ENCODE data around the gene PROCR.
"Not testable (repeated sequence)": the region's sequence is repeated elsewhere in the genome, so short reads cannot be mapped to it uniquely, and the experiment has no call there.

PROCR gene

DNA sequence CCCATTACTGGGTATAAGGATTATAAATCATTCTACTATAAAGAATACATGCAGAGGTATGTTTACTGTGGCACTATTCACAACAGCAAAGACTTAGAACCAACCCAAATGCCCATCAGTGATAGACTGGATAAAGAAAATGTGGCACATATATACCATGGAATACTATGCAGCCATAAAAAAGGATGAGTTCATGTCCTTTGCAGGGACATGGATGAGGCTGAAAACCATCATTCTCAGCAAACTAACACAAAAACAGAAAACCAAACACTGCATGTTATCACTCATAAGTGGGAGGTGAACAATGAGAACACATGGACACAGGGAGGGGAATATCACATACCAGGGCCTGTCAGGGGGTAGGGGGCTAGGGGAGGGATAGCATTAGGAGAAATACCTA lies 7.3 kb upstream of the PROCR start:
- not testable (repeated sequence) for DNase-seq (ENCODE audit: low read depth in 2 of 2, low spot score in 1 of 2)

DNA sequence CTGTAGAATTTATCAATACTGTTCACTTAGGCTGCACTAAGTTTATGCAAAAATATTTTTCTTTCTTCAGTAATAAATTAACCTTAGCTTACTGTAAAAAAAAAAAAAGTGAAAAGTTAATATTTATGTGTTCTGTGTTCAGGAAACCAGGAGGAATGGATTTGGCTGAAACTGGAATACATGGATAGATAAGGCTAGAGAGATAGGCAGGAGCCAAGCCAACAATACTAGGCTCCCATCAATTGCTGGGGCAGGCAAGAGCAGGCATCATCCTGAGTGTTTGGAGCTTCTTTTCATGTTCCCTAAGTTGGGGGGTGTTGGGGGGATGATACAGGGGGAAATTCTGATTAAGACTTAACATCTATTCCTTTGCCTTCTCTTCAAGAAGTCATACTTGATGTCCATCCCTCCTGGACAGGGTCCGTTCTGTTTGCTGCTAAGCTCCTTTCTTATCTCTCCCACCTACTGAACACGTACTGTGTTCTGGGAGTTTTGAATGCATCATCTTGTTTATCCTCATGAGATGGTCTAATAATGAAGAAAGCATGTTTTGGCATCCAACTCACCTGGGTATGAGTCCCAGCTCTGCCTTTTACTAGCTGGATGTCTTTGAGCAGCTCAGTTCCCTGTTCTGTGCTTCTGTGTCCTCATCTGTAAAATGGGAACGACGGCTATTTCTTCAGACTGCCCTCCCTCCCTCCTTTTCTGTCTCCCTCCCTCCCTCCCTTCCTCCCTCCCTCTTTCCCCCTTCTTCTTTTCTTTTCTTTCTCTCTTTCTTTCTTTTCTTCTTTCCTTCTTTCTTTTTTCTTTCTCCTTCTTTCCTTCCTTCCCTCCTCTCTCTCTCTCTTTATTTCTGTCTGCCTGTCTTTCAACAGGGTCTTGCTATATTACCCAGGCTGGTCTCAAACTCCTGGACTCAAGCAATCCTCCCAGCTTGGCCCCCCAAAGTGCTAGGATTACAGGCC lies 6.4 kb upstream of the PROCR start:
- no peak for DNase-seq (ENCODE audit: low read depth in 2 of 2, low spot score in 1 of 2)

DNA sequence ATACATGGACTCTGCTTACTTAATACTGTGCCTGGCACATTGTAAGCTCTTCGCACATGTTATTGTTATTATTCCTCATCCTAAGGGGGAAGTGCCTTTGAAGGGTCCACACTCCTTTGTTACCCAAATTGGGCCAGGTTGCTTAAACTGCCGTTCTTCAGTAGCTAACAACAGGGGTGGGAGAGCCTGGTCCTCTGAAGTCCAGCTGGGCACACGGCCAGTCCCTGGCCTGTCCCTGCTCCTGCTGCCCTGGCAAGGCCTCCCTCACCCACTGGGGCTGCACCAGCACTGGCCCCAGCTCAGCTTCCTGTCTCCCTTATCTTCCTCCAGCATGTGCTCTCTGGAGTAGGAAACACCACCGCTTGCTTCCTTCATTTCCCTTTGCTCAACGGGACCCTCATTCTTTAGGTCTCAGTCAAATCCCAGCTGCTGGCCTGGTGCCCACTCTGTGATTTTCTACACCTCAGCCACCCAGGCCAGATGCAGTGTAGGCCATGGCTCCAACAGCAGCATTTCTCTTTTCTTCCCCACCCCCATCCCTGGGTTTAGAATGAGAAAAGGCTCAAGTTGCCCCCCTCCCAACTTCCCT lies 5.5 kb upstream of the PROCR start:
- DNase-seq (ENCODE audit: low read depth in 2 of 2, low spot score in 1 of 2): no peak

DNA sequence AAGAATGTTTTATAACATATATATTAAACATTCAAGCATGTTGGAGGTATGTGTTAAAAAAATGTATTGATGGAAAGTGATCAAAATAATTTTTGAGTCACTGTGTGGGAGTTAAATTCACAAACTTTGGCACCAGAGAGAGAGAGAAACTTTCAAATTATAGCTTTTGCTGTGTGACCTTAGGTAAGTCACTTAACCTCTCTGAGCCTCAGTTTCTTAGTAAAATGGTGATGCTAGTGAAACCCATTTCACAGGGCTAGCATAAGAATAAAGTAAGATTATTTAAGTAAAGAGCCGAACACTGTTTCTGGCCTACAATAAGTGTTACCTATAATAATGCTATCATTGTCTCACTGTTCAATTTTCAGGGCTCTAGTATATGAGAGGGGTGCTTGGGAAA lies 4.1 kb upstream of the PROCR start:
- DNase-seq (ENCODE audit: low read depth in 2 of 2, low spot score in 1 of 2): no peak

DNA sequence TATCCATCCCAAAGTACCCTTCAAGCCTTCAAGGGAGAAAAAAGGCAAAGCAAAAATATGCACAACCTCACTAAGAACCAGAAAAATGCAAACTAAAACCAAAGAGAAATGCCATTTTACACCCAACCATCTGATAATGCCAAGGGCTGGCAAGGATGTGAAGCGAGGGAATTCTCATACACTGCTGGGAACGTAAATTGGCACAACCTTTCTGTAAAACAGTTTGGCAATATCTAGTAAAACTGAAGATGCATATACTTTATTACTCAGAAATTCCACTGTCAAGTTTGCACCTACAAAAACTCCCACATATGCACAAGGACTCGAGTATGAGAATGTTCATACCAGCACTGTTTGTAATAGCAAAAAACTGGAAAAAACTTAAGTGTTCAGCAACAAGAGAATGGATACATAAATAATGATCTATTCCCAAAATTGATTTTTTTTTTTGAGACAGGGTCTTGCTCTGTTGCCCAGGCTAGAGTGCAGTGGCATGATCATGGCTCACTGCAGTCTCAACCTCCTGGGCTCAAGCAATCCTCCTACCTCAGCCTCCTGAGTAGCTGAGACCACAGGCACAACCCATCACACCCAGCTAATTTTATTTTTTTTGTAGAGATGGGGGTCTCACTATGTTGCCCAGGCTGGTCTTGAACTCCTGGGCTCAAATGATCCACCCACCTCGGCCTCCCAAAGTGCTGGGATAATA lies 3.0 kb upstream of the PROCR start:
- not testable (repeated sequence) for DNase-seq (ENCODE audit: low read depth in 2 of 2, low spot score in 1 of 2)

DNA sequence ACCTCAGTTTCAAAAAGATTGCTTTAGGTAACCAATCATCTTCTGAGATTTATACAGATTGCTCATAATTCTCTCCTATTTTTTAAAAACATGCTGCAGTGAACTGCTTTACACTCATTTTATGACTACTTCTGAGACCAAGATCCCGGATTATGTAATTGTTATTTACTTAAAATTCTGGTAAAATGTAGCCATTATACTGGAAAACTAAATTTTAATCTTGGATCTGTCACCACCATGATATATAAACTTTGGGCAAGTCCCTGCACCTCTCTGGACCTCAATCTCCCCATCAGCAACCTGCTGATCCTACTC lies 477 bp upstream of the PROCR start:
- no peak for DNase-seq (ENCODE audit: low read depth in 2 of 2, low spot score in 1 of 2)

DNA sequence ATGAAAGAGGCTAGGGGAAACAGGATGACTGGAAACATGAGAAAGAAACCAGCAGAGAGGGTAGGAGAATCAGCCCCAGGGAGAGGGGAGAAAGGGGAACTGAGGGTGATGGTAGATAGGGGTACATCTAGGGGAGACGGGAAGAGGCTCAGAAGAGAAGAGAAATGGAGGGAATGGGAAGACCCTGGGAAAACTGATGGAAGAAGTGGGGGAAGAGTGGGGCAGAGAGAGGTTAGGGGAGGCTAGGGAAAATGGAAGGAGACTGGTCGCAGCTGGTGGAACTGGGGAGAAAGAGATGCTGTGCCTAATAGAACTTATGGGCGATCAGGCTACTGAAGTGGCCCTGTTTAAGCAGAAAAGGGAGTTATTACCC lies 548 bp downstream of the PROCR start:
- no peak for DNase-seq (ENCODE audit: low read depth in 2 of 2, low spot score in 1 of 2)

DNA sequence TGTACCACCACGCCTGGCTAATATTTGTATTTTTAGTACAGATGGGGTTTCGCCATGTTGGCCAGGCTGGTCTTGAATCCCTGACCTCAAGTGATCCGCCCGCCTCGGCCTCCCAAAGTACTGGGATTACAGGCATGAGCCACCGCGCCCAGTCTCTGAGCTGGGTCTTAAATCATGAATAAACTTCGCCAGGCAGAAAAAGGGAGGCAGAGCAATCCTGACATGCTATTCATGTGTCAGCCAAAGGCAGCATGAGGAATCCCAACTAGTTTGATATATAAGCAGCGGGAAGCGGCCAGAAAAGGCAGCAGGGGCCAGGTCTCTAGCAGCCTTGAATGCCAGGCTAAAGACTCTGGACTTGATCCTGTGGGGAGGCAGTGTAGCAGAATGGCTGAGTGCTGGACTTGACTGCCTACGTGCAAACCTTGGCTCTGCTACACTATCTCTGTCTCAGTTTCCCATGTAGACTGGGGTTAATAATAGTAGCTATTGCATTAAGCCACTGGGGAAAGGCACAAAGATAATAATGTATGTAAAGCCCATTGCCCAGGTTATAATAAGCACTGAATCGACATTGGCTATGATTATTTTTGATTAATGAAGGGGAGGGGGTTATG lies 1.8 kb downstream of the PROCR start:
- no peak for DNase-seq (ENCODE audit: low read depth in 2 of 2, low spot score in 1 of 2)

DNA sequence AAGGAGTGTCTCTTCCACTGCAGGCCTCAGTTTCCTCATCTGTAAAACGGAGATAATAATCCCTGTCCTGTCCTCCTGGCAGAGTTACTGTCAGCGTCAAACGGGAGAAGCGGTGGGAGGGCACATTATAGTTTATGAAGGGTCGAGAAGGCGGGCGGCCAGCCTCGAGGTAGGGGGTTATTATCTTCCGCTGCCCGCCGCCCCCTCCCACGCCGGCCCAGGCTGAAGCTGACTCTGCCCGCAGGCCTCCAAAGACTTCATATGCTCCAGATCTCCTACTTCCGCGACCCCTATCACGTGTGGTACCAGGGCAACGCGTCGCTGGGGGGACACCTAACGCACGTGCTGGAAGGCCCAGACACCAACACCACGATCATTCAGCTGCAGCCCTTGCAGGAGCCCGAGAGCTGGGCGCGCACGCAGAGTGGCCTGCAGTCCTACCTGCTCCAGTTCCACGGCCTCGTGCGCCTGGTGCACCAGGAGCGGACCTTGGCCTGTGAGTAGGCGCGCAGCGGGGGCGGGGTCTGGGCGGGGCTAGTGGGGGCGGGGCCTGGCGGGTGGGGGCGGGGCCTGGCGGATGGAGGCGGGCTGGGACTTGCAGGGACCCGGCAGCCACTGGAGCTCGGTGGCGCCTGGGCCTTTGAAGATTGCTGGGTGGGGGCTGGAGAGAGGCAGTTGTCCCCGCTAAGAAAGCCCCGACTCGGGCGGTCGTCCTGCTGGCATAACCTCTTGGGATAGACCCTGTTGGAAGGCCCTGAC lies 2.8 kb downstream of the PROCR start:
- no peak for DNase-seq (ENCODE audit: low read depth in 2 of 2, low spot score in 1 of 2)

DNA sequence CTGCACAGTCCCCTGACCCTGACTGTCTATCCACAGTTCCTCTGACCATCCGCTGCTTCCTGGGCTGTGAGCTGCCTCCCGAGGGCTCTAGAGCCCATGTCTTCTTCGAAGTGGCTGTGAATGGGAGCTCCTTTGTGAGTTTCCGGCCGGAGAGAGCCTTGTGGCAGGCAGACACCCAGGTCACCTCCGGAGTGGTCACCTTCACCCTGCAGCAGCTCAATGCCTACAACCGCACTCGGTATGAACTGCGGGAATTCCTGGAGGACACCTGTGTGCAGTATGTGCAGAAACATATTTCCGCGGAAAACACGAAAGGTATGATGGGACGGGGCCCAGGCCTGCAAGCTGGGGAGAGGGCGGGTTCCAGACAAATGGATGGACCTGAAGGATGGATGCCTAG lies 4.3 kb downstream of the PROCR start:
- no peak for DNase-seq (ENCODE audit: low read depth in 2 of 2, low spot score in 1 of 2)

DNA sequence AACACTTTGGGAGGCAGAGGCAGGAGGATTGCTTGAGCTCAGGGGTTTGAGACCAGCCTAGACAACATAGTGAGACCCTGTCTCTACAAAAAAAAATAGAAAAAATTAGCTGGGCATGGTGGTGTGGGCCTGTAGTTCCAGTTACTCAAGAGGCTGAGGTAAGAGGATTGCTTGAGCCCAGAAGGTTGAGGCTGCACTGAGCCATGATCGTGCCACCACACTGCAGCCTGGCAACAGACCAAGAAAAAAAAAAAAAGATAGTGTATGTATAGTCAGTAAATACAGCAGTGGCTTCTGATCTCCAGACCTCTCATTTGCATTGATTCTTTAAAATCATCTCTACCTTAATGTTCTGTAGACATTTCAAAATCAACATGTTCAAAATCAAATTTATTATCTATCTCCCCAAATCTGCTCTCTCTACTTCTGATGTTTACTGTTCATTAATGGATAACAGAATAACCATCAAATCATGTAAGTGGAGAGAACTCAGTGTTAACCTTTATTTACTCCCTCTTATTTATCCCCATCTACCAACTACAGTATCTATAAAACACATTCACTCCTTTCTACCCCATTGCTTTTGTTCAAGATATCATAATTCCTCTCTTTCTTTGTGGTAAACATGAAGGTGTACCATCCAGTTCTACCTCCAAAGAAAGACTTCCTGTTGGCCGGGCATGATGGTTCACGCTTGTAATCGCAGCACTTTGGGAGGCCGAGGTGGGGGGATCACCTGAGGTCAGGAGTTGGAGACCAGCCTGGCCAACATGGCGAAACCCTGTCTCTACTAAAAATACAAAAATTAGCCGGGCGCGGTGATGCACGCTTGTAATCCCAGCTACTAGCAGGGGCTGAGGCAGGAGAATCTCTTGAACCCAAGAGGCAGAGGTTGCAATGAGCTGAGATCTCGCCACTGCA lies 7.7 kb downstream of the PROCR start:
- DNase-seq (ENCODE audit: low read depth in 2 of 2, low spot score in 1 of 2): no peak

DNA sequence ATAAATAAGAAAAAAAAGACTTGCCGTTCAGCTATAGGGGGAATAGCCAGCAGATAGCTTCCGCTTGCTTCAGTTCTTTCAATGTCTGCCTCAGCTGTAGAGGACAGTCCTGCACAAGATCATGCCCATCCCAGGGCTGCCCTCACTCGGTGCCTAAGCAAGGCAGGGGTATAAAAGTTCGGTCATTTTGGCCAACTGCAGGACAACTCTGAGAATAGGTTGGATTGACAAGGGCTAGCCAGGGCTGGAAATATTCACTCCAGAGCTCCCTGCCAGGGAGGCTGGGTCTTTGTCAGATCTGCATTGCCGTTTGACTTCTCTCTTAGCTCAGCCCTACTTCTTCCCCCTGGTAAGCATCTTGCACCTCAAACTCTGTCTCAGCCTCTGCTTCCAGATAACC lies 8.4 kb downstream of the PROCR start:
- no peak for DNase-seq (ENCODE audit: low read depth in 2 of 2, low spot score in 1 of 2)

DNA sequence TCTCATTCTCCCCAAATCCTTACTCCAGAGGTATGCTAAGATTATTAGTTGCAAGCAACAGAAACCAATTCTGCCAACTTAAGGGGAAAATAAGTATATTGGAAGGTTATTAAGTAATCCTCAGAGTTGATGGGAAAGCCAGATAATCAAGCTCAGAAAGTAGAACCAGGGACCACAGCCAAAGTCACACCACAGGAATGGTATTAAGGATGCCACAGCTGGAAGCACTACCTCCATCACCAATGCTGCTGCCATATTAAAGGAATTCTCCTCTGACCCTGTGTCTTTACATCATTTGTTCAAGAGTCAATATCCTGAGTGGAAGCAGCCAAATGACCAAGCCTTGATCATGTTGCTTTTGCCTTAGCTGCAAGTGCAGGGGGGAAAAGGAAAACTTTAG lies 9.9 kb downstream of the PROCR start:
- DNase-seq (ENCODE audit: low read depth in 2 of 2, low spot score in 1 of 2): no peak

DNA sequence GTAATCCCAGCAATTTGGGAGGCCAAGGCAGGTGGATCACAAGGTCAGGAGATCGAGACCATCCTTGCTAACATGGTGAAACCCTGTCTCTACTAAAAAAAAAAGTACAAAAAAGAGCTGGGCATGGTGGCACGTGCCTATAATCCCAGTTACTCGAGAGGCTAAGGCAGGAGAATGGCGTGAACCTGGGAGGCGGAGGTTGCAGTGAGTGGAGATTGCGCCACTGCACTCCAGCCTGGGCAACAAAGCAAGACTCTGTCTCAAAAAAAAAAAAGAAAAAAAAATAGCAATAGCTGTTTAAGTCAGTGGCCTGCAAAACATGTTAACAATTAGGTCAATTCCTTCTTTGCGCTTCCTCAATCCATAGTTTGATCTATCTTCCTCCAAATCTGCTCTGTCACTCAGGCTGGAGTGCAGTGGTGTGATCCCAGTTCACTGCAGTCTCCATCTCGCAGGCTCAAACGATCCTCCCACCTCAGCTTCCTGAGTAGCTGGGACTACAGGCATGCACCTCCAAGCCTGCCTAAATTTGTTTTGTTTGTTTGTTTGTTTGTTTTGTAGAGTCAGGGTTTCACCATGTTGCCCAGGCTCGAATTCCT lies 14.9 kb downstream of the PROCR start:
- not testable (repeated sequence) for DNase-seq (ENCODE audit: low read depth in 2 of 2, low spot score in 1 of 2)

DNA sequence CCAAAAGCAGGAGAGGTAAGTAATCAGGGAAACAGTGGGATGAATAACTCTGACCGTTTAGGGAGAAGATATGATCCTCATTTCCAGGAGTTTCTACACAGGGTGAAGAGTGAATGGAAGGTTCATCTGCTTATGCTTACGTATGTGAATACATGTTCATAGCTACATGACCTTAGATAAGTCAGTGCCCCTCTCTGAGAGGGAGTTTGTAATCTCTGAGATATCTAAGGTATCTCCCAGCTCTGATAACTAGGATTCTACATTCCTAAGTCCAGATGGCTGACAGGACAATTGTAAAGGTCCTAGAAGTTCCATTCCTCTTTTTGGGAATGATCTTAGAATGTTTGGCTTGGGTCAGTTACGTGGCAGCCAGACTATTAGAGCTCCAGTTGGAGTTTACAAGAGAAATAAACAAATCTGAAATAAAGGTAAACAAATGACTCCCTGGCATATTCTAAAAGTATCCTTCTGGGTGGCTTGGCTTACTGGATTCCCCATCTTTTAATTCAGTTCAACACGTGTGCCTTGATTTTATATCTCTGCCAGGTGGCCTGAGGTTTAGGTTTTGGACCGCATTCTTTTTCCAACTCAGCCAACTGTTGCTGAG lies 15.8 kb downstream of the PROCR start:
- DNase-seq (ENCODE audit: low read depth in 2 of 2, low spot score in 1 of 2): no peak

DNA sequence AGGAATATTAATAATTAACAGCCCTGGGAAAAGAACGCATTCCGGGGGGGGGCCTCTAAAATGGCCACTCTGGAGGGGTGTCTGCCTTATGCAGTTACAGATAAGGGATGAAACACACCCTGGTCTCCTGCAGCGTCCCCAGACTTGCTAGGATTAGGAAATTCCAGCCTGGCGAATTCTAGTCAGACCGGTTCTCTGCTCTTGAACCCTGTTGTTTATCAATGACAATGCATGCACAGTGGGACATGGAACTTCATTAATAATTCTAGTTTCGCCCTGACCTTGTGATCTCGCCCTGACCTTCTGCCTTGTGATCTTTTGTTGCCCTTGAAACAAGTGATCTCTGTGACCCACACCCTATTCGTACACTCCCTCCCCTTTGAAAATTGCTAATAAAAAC lies 17.4 kb downstream of the PROCR start:
- not testable (repeated sequence) for DNase-seq (ENCODE audit: low read depth in 2 of 2, low spot score in 1 of 2)

DNA sequence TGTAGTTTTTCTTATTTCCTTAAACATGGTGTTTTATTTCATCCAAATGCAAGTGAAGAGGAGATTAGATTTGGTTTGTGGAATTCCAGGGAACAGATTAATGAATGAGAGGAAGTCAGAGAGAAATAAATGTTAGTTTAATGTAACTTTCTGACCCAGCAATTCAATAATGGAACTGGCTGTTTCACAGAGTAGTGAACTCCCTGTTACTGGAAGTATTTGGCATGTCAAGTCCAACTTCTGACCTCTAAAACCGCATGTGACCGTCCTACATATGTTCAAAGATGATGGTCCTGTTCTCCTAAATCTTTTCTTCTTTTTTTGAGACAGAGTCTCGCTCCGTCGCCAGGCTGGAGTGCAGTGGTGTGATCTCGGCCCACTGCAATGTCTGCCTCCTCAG lies 18.7 kb downstream of the PROCR start:
- DNase-seq (ENCODE audit: low read depth in 2 of 2, low spot score in 1 of 2): no peak

DNA sequence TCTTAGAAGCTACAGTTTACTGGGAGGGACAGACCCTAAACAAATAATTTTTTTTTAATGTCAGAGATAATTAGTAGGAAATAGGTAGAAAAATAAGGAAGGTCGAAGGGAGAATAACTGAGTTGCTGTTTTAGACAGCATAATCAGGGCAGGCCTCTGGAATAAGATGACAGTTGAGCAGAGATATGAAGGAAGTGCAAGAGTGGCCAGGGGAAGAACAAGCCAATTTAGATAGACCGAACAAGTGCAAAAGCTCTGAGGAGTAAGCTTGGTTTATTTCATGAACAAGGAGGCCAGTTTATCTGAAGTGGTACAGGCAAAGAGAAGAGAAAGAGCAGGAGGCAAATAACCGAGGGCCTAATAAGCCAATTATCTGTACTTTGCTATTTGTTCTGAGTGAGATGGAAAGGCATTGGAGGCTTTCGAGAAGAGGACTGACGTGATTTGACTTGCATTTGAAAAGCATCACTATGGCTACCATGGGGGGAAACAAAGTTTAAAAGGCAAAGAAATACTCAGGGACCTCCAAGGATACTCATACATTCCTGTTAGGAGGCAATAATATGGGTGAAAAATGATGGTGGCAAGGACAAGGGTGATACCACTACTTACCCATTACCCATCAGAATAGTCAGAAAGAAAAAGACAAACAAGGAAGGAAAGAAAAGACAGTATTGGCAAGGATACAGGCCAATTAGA lies 19.7 kb downstream of the PROCR start:
- DNase-seq (ENCODE audit: low read depth in 2 of 2, low spot score in 1 of 2): no peak

Data from stimulated activated CD8-positive, alpha-beta memory T cell treated with anti-CD3 and anti-CD28 coated beads, Interleukin-4, amount 100 ng/mL, for 4 hours (primary cell).